ENCODE data around the gene METRNL.
"Not testable (repeated sequence)": the region's sequence is repeated elsewhere in the genome, so short reads cannot be mapped to it uniquely, and the experiment has no call there.

Gene METRNL

DNA sequence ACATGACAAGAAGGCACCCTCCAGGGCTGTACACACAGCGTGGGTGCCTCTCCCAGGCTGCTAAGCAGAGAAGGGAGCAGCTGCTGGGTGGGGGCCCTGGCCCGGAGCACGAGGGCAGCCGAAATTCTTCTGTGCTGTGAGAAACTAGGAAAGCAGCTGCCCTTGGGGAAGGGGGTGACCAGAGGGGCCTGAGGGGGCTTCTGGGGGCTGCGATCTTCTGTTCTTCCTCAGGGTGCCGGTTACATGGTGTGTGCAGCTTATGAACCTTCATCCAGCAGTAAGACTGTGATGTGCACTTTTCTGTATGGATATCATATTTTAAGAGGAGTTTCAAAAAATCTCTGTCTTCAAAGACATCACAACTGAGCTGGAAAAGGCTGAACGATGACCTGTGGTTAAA, 43.2 kb upstream of the METRNL start:
- no peak for TF ChIP-seq EZH2 (optimal IDR thresholded peaks at IDR 0.05; ENCODE audit: low read depth, low read length)
- no peak for TF ChIP-seq EZH2phosphoT487 (IDR thresholded peaks at IDR 0.05; ENCODE audit: low read length)
- TF ChIP-seq CTCF (IDR thresholded peaks at IDR 0.05; ENCODE audit: low read length), result no peak
- H3F3A ChIP-seq (ENCODE audit: insufficient read depth, low read length), result no peaks in the 10 kb centered on the region
- no peak overlapping the region for H2AFZ ChIP-seq (ENCODE audit: low read length)
- no peaks in the 10 kb centered on the region for H3K9me3 ChIP-seq (replicated peaks; ENCODE audit: insufficient read depth, low read length)
- H3K27me3 ChIP-seq (replicated peaks; ENCODE audit: insufficient read depth, low read length), result peaks cover 54% of the 10 kb centered on the region
- DNase-seq, result no peak
- H3K4me3 ChIP-seq (ENCODE audit: low read length), result no peak overlapping the region
- H3K4me1 ChIP-seq (ENCODE audit: low read length), result no peaks in the 10 kb centered on the region
- H3K9me2 ChIP-seq (replicated peaks; ENCODE audit: insufficient read depth, low read length), result no peaks in the 10 kb centered on the region
- no peak overlapping the region for H3K4me2 ChIP-seq (ENCODE audit: low read depth, low read length)
- H3K79me2 ChIP-seq (ENCODE audit: low read length), result no peaks in the 10 kb centered on the region
- no peak overlapping the region for H3K27ac ChIP-seq (ENCODE audit: low read length)
- H3K36me3 ChIP-seq (replicated peaks; ENCODE audit: insufficient read depth, low read length), result no peaks in the 10 kb centered on the region
- no peak overlapping the region for H3K9ac ChIP-seq (ENCODE audit: low read length)
- H4K20me1 ChIP-seq (ENCODE audit: insufficient read depth, low read length), result no peaks in the 10 kb centered on the region

GRCh38 chr17:83036666-83037065, 42.7 kb upstream of the METRNL start:
- no peak overlapping the region for H2AFZ ChIP-seq (ENCODE audit: low read length)
- no peak overlapping the region for H3K9ac ChIP-seq (ENCODE audit: low read length)
- H3K79me2 ChIP-seq (ENCODE audit: low read length), result no peaks in the 10 kb centered on the region
- no peak overlapping the region for H3K27ac ChIP-seq (ENCODE audit: low read length)
- DNase-seq, result no peak
- no peaks in the 10 kb centered on the region for H3K9me3 ChIP-seq (replicated peaks; ENCODE audit: insufficient read depth, low read length)
- H4K20me1 ChIP-seq (ENCODE audit: insufficient read depth, low read length), result no peaks in the 10 kb centered on the region
- TF ChIP-seq EZH2phosphoT487 (IDR thresholded peaks at IDR 0.05; ENCODE audit: low read length) (no peak), EZH2 (optimal IDR thresholded peaks at IDR 0.05; ENCODE audit: low read depth, low read length) (no peak), CTCF (IDR thresholded peaks at IDR 0.05; ENCODE audit: low read length) (no peak)
- H3K4me2 ChIP-seq (ENCODE audit: low read depth, low read length), result no peak overlapping the region
- no peaks in the 10 kb centered on the region for H3F3A ChIP-seq (ENCODE audit: insufficient read depth, low read length)
- H3K4me1 ChIP-seq (ENCODE audit: low read length), result no peaks in the 10 kb centered on the region
- H3K4me3 ChIP-seq (ENCODE audit: low read length), result no peak overlapping the region
- H3K9me2 ChIP-seq (replicated peaks; ENCODE audit: insufficient read depth, low read length), result no peaks in the 10 kb centered on the region
- H3K36me3 ChIP-seq (replicated peaks; ENCODE audit: insufficient read depth, low read length), result no peaks in the 10 kb centered on the region
- peaks cover 59% of the 10 kb centered on the region for H3K27me3 ChIP-seq (replicated peaks; ENCODE audit: insufficient read depth, low read length)

GRCh38 chr17:83037084-83037873, 42.1 kb upstream of the METRNL start:
- no peak overlapping the region for H3K4me2 ChIP-seq (ENCODE audit: low read depth, low read length)
- no peak for DNase-seq
- H3K9ac ChIP-seq (ENCODE audit: low read length), result no peak overlapping the region
- H3K27me3 ChIP-seq (replicated peaks; ENCODE audit: insufficient read depth, low read length), result peaks cover 64% of the 10 kb centered on the region
- H3K36me3 ChIP-seq (replicated peaks; ENCODE audit: insufficient read depth, low read length), result no peaks in the 10 kb centered on the region
- no peak overlapping the region for H2AFZ ChIP-seq (ENCODE audit: low read length)
- H3K9me3 ChIP-seq (replicated peaks; ENCODE audit: insufficient read depth, low read length), result no peaks in the 10 kb centered on the region
- H3K79me2 ChIP-seq (ENCODE audit: low read length), result no peaks in the 10 kb centered on the region
- H3K4me3 ChIP-seq (ENCODE audit: low read length), result no peak overlapping the region
- no peaks in the 10 kb centered on the region for H3K4me1 ChIP-seq (ENCODE audit: low read length)
- no peaks in the 10 kb centered on the region for H3F3A ChIP-seq (ENCODE audit: insufficient read depth, low read length)
- no peak overlapping the region for H3K27ac ChIP-seq (ENCODE audit: low read length)
- TF ChIP-seq EZH2 (optimal IDR thresholded peaks at IDR 0.05; ENCODE audit: low read depth, low read length) (no peak), EZH2phosphoT487 (IDR thresholded peaks at IDR 0.05; ENCODE audit: low read length) (no peak)
- H4K20me1 ChIP-seq (ENCODE audit: insufficient read depth, low read length), result no peaks in the 10 kb centered on the region
- no peaks in the 10 kb centered on the region for H3K9me2 ChIP-seq (replicated peaks; ENCODE audit: insufficient read depth, low read length)

DNA sequence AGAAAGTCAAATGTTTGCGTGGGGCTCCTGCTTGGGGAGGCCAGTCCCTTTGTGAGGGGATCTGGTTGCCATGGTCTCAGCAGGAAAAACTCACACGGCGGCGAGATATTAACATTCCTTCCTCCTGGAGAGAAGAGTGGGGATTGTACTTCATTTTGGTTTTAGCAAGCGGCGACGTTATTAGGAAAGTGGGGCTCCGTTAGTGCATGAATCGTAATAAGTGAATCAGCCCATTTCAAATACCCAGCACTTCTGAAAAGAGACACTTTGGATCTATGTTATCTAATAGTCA, 41.6 kb upstream of the METRNL start:
- H3F3A ChIP-seq (ENCODE audit: insufficient read depth, low read length), result no peaks in the 10 kb centered on the region
- H3K4me1 ChIP-seq (ENCODE audit: low read length), result no peaks in the 10 kb centered on the region
- peaks cover 64% of the 10 kb centered on the region for H3K27me3 ChIP-seq (replicated peaks; ENCODE audit: insufficient read depth, low read length)
- no peak overlapping the region for H3K27ac ChIP-seq (ENCODE audit: low read length)
- no peaks in the 10 kb centered on the region for H4K20me1 ChIP-seq (ENCODE audit: insufficient read depth, low read length)
- H3K9me2 ChIP-seq (replicated peaks; ENCODE audit: insufficient read depth, low read length), result no peaks in the 10 kb centered on the region
- H3K9me3 ChIP-seq (replicated peaks; ENCODE audit: insufficient read depth, low read length), result no peaks in the 10 kb centered on the region
- H3K9ac ChIP-seq (ENCODE audit: low read length), result no peak overlapping the region
- H3K79me2 ChIP-seq (ENCODE audit: low read length), result no peaks in the 10 kb centered on the region
- no peak for DNase-seq
- H3K36me3 ChIP-seq (replicated peaks; ENCODE audit: insufficient read depth, low read length), result no peaks in the 10 kb centered on the region
- no peak overlapping the region for H3K4me2 ChIP-seq (ENCODE audit: low read depth, low read length)
- H2AFZ ChIP-seq (ENCODE audit: low read length), result no peak overlapping the region
- H3K4me3 ChIP-seq (ENCODE audit: low read length), result no peak overlapping the region
- no peak for TF ChIP-seq EZH2 (optimal IDR thresholded peaks at IDR 0.05; ENCODE audit: low read depth, low read length)
- TF ChIP-seq CTCF (IDR thresholded peaks at IDR 0.05; ENCODE audit: low read length), result no peak
- TF ChIP-seq EZH2phosphoT487 (IDR thresholded peaks at IDR 0.05; ENCODE audit: low read length), result no peak

DNA sequence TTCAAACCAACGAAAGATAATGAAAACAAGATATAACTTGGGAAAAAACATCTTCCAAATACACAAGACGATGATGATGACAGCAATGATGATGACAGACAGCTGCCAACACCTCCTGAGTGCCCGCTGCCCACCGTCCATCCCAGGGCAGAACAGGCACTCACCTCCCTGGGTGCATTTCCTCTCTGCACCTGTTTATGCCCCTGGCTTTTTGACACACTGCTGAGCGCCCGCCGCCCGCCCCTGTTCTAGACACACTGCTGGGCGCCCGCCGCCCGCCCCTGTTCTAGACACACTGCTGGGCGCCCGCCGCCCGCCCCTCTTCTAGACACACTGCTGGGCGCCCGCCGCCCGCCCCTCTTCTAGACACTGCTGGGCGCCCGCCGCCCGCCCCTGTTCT, 40.4 kb upstream of the METRNL start:
- not testable (repeated sequence) for H4K20me1 ChIP-seq (ENCODE audit: insufficient read depth, low read length); H3K9ac ChIP-seq (ENCODE audit: low read length); DNase-seq; H3K36me3 ChIP-seq (replicated peaks; ENCODE audit: insufficient read depth, low read length); H3K9me3 ChIP-seq (replicated peaks; ENCODE audit: insufficient read depth, low read length); H3K27ac ChIP-seq (ENCODE audit: low read length); H3K4me3 ChIP-seq (ENCODE audit: low read length); H2AFZ ChIP-seq (ENCODE audit: low read length); H3K79me2 ChIP-seq (ENCODE audit: low read length); H3K4me1 ChIP-seq (ENCODE audit: low read length); H3F3A ChIP-seq (ENCODE audit: insufficient read depth, low read length); H3K4me2 ChIP-seq (ENCODE audit: low read depth, low read length); H3K9me2 ChIP-seq (replicated peaks; ENCODE audit: insufficient read depth, low read length)
- H3K27me3 ChIP-seq (replicated peaks; ENCODE audit: insufficient read depth, low read length), result peaks cover 72% of the 10 kb centered on the region

Data from MM.1S (cell line).